ENCODE results near the gene OSBPL5.

DNA sequence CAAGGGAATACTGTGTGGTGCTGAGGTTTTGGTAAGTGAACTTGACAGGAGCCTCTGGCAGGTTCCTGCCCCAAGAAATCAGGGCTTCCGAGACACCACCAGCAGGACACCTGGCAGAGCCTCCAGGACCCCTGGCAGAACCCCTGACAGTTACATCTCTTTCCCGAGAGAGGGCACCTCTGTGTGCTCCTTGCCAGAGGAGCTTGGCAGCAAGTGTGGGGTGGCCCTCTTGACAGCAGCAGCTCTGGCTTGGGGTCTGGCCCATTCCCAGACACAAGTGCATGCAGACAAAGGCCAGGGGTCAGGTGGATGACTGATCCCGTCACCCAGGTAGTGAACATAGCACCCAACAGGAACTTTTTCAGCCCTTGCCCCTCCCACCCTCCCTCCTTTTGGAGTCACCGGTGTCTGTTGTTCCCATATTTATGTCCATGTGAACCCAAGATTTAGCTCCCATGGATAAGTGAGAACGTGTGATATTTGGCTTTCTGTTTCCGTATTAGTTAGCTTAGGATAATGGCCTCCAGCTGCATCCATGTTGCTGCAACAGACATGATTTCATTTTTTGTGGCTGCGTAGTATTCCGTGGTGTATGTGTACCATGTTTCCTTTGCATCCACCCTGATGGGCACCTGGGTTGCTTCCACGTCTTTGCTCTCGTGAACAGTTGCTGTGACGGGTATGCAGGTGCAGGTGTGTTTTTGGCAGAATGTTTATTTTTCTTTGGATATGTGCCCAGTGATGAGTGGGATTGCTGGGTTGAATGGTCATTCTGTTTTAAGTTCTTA, 21.2 kb upstream of the OSBPL5 start:
- TF ChIP-seq, protein P1, sequence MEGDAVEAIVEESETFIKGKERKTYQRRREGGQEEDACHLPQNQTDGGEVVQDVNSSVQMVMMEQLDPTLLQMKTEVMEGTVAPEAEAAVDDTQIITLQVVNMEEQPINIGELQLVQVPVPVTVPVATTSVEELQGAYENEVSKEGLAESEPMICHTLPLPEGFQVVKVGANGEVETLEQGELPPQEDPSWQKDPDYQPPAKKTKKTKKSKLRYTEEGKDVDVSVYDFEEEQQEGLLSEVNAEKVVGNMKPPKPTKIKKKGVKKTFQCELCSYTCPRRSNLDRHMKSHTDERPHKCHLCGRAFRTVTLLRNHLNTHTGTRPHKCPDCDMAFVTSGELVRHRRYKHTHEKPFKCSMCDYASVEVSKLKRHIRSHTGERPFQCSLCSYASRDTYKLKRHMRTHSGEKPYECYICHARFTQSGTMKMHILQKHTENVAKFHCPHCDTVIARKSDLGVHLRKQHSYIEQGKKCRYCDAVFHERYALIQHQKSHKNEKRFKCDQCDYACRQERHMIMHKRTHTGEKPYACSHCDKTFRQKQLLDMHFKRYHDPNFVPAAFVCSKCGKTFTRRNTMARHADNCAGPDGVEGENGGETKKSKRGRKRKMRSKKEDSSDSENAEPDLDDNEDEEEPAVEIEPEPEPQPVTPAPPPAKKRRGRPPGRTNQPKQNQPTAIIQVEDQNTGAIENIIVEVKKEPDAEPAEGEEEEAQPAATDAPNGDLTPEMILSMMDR (IDR thresholded peaks at IDR 0.05; ENCODE audit: low read depth, low read length) = no peak
- TF ChIP-seq EZH2phosphoT487 (IDR thresholded peaks at IDR 0.05; ENCODE audit: low read depth) = no peak
